Endothelial cell of umbilical vein (primary cell): Measurements from ENCODE around the gene MR1. TPM values are rescaled to one million over a fixed set of nuclear protein-coding genes. Genes with fewer than 3 reads are reported as not detected.

ENCODE experiments used
- BruUV-seq: library from RNA; stranded (reverse); fragments of 400-500 nt; replicated peaks from 2 replicates; lab custom pipeline; 2021; lab: Mats Ljungman, UMichigan
- CTCF ChIA-PET: fragments of 300-600, 350-600 bp; sonication (Branson Sonifier 250); formaldehyde crosslinking; loops from one replicate; lab custom pipeline; 2021; ENCODE audit warnings: antibody characterized with exemption, inconsistent platforms; lab: Charles Lee
- POLR2A ChIA-PET: fragments of 300-600, 350-600 bp; sonication (Branson Sonifier 250); formaldehyde crosslinking; loops from one replicate; lab custom pipeline; 2021; ENCODE audit warnings: antibody characterized with exemption, inconsistent platforms; lab: Charles Lee
- DNase-seq: peaks from one replicate; pipeline ENCODE4 v3.0.0-alpha.2; 2011; ENCODE audit warnings: low read depth, low spot score
- FAIRE-seq: peaks from 2 replicates; lab custom pipeline; 2011; peaks lifted over from hg19 to GRCh38; lab: Jason Lieb, UNC
- H2AFZ ChIP-seq: 2 replicates; pipeline ENCODE4 v1.6.0; 2012; ENCODE audit warnings: low read depth, low read length, control low read depth, inconsistent platforms
- H3K27ac ChIP-seq: 2 replicates; pipeline ENCODE4 v1.5.1; 2011; ENCODE audit warnings: low read depth, mild to moderate bottlenecking, control low read depth, low read length, moderate library complexity; ENCODE audit not compliant: insufficient read depth
- H3K27me3 ChIP-seq, 2 experiments: 2 replicates each; pipeline versions ENCODE4 v1.6.0 to v1.6.1; 2011; ENCODE audit warnings: low read length in 2 of 2, mixed read lengths in 1 of 2; ENCODE audit not compliant: control insufficient read depth in 2 of 2, insufficient read depth in 2 of 2
- H3K36me3 ChIP-seq, 2 experiments: 2 replicates in 1 of 2; 3 replicates in 1 of 2; pipeline ENCODE4 v1.5.1; 2011; ENCODE audit warnings: low read length in 2 of 2, mild to moderate bottlenecking in 1 of 2, moderate library complexity in 1 of 2; ENCODE audit not compliant: control insufficient read depth in 2 of 2, insufficient read depth in 2 of 2; ENCODE audit errors: extremely low read depth in 1 of 2
- H3K4me1 ChIP-seq: 3 replicates; pipeline ENCODE4 v1.5.1; 2011; ENCODE audit warnings: mild to moderate bottlenecking, low read length; ENCODE audit not compliant: control insufficient read depth, insufficient read depth; ENCODE audit errors: extremely low read depth
- H3K4me2 ChIP-seq: 2 replicates; pipeline ENCODE4 v1.6.1; 2011; ENCODE audit warnings: low read length, control low read depth, mixed read lengths; ENCODE audit not compliant: insufficient read depth
- H3K4me3 ChIP-seq, 3 experiments: fragments of 200-600 bp in 1 of 3; sonication (generic), shearing (Covaris generic) in 1 of 3; replicated peaks in 1 of 3; 2 replicates each; pipeline ENCODE4 v1.5.1; 2011 to 2016; ENCODE audit warnings: control low read depth in 3 of 3, low read length in 3 of 3, mild to moderate bottlenecking in 2 of 3, inconsistent platforms in 1 of 3, low read depth in 1 of 3, moderate library complexity in 1 of 3; ENCODE audit not compliant: insufficient read depth in 1 of 3
- H3K79me2 ChIP-seq: 2 replicates; pipeline ENCODE4 v1.6.0; 2012; ENCODE audit warnings: low read length, inconsistent platforms; ENCODE audit not compliant: control insufficient read depth, insufficient read depth
- H3K9ac ChIP-seq: replicated peaks from 2 replicates; pipeline ENCODE3; 2011; ENCODE audit warnings: low read length, control low read depth; ENCODE audit not compliant: insufficient read depth; ENCODE audit errors: extremely low read depth
- H3K9me1 ChIP-seq: replicated peaks from 3 replicates; pipeline ENCODE4 v1.6.0; 2011; ENCODE audit warnings: mild to moderate bottlenecking, low read length; ENCODE audit not compliant: control insufficient read depth, insufficient read depth; ENCODE audit errors: extremely low read depth
- H3K9me3 ChIP-seq: replicated peaks from 2 replicates; pipeline ENCODE4 v1.5.1; 2012; ENCODE audit warnings: low read length, inconsistent platforms; ENCODE audit not compliant: control insufficient read depth, insufficient read depth
- H4K20me1 ChIP-seq: replicated peaks from 2 replicates; pipeline ENCODE3; 2011; ENCODE audit warnings: mild to moderate bottlenecking, low read length; ENCODE audit not compliant: control insufficient read depth, insufficient read depth; ENCODE audit errors: extremely low read depth
- EZH2 ChIP-seq: IDR thresholded peaks from 2 replicates; pipeline ENCODE4 v1.6.1; 2012; ENCODE audit warnings: borderline replicate concordance, low read depth, mild to moderate bottlenecking, moderate library complexity, low read length, inconsistent platforms; ENCODE audit not compliant: severe bottlenecking
- FOS ChIP-seq: IDR thresholded peaks from 2 replicates; pipeline ENCODE4 v1.6.1; 2011; ENCODE audit warnings: mild to moderate bottlenecking, low read length, moderate library complexity, borderline replicate concordance; ENCODE audit not compliant: insufficient read depth
- GATA2 ChIP-seq: IDR thresholded peaks from 2 replicates; pipeline ENCODE4 v1.7.0; 2011; ENCODE audit warnings: low read depth, mild to moderate bottlenecking, moderate library complexity, mixed read lengths, low read length; ENCODE audit not compliant: insufficient read length, insufficient read depth
- JUN ChIP-seq: IDR thresholded peaks from 2 replicates; pipeline ENCODE4 v1.6.1; 2011; ENCODE audit warnings: borderline replicate concordance, low read depth; ENCODE audit not compliant: insufficient read length, insufficient read depth
- MYC ChIP-seq: IDR thresholded peaks from one replicate; pipeline ENCODE4 v1.6.1; 2011; ENCODE audit warnings: mild to moderate bottlenecking, low read depth, low read length
- POLR2A ChIP-seq: IDR thresholded peaks from 2 replicates; pipeline ENCODE4 v1.6.1; 2012; ENCODE audit warnings: low read depth, mild to moderate bottlenecking, control low read depth, low read length
- POLR2AphosphoS5 ChIP-seq: IDR thresholded peaks from 2 replicates; pipeline ENCODE4 v1.6.1; 2012; ENCODE audit warnings: low read depth, mild to moderate bottlenecking, control low read depth, low read length, moderate library complexity; ENCODE audit not compliant: insufficient read depth
- dilution Hi-C: fragments of 300-500 bp; cut with MboI; formaldehyde crosslinking; loops from one replicate; pipeline ENCODE4 v1.15.0; 2019; ENCODE audit warnings: low sequenced_read_pairs; ENCODE audit not compliant: extremely low pct_ligation_motif_present
- intact Hi-C: fragments of 100-400 bp; cut with micrococcal nuclease; formaldehyde crosslinking; loops from one replicate; pipeline ENCODE4 v1.10.0; 2022
- polyA plus RNA-seq, 4 experiments: library from polyadenylated mRNA; depleted of rRNA in 3 of 4; stranded (reverse) in 3 of 4; unstranded in 1 of 4; fragments of >200 nt; gene quantifications; 2 replicates each; pipeline versions ENCODE4 v1.2.1 to v1.2.3, GENCODE V29; 2011 to 2012; ENCODE audit warnings: missing spikeins in 1 of 4
- total RNA-seq: library from RNA; stranded (reverse); gene quantifications from 2 replicates; pipeline ENCODE4 v1.2.3, GENCODE V29; 2021
- TF ChIP-seq, protein P1 (sequence below), 2 donors: IDR thresholded peaks; 1 replicate in 1 of 2; 2 replicates in 1 of 2; pipeline ENCODE4 v1.5.1; 2011; ENCODE audit warnings: low read length in 2 of 2, mild to moderate bottlenecking in 2 of 2, moderate library complexity in 2 of 2, control low read depth in 1 of 2, inconsistent platforms in 1 of 2, low read depth in 1 of 2; ENCODE audit not compliant: insufficient read depth in 1 of 2; ENCODE audit errors: extremely low read depth in 1 of 2
- TF ChIP-seq, protein P2 (sequence below): IDR thresholded peaks from 2 replicates; pipeline ENCODE4 v1.6.1; 2011; ENCODE audit not compliant: insufficient read depth, insufficient read length

The MR1 gene
- total and polyA plus RNA-seq, 2 donors (not counting 3 experiments of a cell fraction or from before 2014, with no cell fraction given), result 1.3 to 2.5 TPM

GRCh38 chr1:181079920-181080319 is 46.1 kb downstream of the MR1 start:
- Histone ChIP-seq H3K79me2 (no peaks in the 10 kb centered on the region), H3K4me3 (no peak overlapping the region), H3K9me1 (no peaks in the 10 kb centered on the region), H3K9ac (no peak overlapping the region), H3K4me1 (no peaks in the 10 kb centered on the region), H3K36me3 (no peaks in the 10 kb centered on the region), H3K27ac (no peak overlapping the region), H3K9me3 (no peaks in the 10 kb centered on the region), H3K27me3 (peaks cover 11 to 23% of the 10 kb centered on the region in 2 experiments), H4K20me1 (no peaks in the 10 kb centered on the region), H3K4me2 (no peak overlapping the region), H2AFZ (no peak overlapping the region)
- ChIA-PET POLR2A (interaction anchor here (1.6 kb wide), 1 partner anchor 9 kb away, joined by 3 read pairs; the partner anchor contains the start of gene IER5), CTCF (interaction anchor here (0.9 to 3.2 kb wide), 5 partner anchors 9 to 198 kb away, joined by 3 to 35 read pairs (median 6); no protein-coding TSS in a partner anchor)
- DNase-seq (no peak), FAIRE-seq (no peak)
- TF ChIP-seq POLR2A (no peak), MYC (no peak), GATA2 (no peak), JUN (no peak), FOS (no peak), EZH2 (no peak), POLR2AphosphoS5 (no peak)
- TF ChIP-seq, protein P1, sequence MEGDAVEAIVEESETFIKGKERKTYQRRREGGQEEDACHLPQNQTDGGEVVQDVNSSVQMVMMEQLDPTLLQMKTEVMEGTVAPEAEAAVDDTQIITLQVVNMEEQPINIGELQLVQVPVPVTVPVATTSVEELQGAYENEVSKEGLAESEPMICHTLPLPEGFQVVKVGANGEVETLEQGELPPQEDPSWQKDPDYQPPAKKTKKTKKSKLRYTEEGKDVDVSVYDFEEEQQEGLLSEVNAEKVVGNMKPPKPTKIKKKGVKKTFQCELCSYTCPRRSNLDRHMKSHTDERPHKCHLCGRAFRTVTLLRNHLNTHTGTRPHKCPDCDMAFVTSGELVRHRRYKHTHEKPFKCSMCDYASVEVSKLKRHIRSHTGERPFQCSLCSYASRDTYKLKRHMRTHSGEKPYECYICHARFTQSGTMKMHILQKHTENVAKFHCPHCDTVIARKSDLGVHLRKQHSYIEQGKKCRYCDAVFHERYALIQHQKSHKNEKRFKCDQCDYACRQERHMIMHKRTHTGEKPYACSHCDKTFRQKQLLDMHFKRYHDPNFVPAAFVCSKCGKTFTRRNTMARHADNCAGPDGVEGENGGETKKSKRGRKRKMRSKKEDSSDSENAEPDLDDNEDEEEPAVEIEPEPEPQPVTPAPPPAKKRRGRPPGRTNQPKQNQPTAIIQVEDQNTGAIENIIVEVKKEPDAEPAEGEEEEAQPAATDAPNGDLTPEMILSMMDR (IDR thresholded peaks at IDR 0.05; ENCODE audit: extremely low read depth in 1 of 2, insufficient read depth in 1 of 2, low read depth in 1 of 2, low read length in 2 of 2), result no peak
- TF ChIP-seq, protein P2, sequence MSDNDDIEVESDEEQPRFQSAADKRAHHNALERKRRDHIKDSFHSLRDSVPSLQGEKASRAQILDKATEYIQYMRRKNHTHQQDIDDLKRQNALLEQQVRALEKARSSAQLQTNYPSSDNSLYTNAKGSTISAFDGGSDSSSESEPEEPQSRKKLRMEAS, result no peak
- dilution Hi-C loops, result no loop called here
- intact Hi-C loops, result loop anchor here (10.0 kb wide), 1 partner anchor 445 kb away; the partner anchor contains the start of gene XPR1
- no TSS peak for BruUV-seq
